ENCODE data around the gene C6. TPM values are rescaled to one million over a fixed set of nuclear protein-coding genes. Genes with fewer than 3 reads are reported as not detected.

C6 gene
- total and polyA plus RNA-seq, 10 of the 15 experiments (the other 5 are each of a cell fraction or from before 2014, with no cell fraction given), result 0.31 TPM; not detected in 9

- TF ChIP-seq, protein P1, sequence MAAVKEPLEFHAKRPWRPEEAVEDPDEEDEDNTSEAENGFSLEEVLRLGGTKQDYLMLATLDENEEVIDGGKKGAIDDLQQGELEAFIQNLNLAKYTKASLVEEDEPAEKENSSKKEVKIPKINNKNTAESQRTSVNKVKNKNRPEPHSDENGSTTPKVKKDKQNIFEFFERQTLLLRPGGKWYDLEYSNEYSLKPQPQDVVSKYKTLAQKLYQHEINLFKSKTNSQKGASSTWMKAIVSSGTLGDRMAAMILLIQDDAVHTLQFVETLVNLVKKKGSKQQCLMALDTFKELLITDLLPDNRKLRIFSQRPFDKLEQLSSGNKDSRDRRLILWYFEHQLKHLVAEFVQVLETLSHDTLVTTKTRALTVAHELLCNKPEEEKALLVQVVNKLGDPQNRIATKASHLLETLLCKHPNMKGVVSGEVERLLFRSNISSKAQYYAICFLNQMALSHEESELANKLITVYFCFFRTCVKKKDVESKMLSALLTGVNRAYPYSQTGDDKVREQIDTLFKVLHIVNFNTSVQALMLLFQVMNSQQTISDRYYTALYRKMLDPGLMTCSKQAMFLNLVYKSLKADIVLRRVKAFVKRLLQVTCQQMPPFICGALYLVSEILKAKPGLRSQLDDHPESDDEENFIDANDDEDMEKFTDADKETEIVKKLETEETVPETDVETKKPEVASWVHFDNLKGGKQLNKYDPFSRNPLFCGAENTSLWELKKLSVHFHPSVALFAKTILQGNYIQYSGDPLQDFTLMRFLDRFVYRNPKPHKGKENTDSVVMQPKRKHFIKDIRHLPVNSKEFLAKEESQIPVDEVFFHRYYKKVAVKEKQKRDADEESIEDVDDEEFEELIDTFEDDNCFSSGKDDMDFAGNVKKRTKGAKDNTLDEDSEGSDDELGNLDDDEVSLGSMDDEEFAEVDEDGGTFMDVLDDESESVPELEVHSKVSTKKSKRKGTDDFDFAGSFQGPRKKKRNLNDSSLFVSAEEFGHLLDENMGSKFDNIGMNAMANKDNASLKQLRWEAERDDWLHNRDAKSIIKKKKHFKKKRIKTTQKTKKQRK (IDR thresholded peaks at IDR 0.05; ENCODE audit: low read depth, low read length), result no peak
- TF ChIP-seq BCL11A (IDR thresholded peaks at IDR 0.05; ENCODE audit: low read depth, low read length), result no peak
- no peak for TF ChIP-seq CHD4 (IDR thresholded peaks at IDR 0.05)
- no peak for TF ChIP-seq CHD2 (IDR thresholded peaks at IDR 0.05; ENCODE audit: borderline replicate concordance, low read depth, low read length)
- TF ChIP-seq, protein P2, sequence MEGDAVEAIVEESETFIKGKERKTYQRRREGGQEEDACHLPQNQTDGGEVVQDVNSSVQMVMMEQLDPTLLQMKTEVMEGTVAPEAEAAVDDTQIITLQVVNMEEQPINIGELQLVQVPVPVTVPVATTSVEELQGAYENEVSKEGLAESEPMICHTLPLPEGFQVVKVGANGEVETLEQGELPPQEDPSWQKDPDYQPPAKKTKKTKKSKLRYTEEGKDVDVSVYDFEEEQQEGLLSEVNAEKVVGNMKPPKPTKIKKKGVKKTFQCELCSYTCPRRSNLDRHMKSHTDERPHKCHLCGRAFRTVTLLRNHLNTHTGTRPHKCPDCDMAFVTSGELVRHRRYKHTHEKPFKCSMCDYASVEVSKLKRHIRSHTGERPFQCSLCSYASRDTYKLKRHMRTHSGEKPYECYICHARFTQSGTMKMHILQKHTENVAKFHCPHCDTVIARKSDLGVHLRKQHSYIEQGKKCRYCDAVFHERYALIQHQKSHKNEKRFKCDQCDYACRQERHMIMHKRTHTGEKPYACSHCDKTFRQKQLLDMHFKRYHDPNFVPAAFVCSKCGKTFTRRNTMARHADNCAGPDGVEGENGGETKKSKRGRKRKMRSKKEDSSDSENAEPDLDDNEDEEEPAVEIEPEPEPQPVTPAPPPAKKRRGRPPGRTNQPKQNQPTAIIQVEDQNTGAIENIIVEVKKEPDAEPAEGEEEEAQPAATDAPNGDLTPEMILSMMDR (IDR thresholded peaks at IDR 0.05 in 2 of 3, conservative IDR thresholded peaks at IDR 0.05 in 1 of 3; ENCODE audit: control insufficient read depth in 2 of 3, extremely low read depth in 1 of 3, insufficient read depth in 1 of 3, low read depth in 3 of 3, low read length in 3 of 3), result no peak
Measured at GRCh38 chr5:41256400-41256799, 43.1 kb upstream of the C6 start (continued).

DNA sequence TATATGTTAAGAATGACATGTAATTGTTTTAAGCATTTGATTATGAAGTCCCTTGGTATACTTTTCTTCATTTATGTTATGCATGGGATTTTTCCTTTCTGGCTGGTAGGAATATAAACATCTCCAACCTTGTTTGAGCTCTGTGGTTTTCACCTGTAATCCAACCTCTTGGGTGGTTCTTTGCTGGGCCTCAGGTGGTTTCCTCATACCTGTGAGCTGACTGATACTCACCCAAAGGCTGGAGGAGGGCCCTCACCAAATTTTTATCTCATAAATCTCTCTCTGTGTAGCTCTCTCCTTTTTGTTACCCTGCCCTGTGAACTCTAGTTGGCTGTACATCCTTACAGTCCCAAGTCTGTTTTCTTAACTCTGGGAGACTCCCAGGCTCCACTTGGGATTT is 39.8 kb upstream of the C6 start:
- ATAC-seq (no peak), DNase-seq (ENCODE audit: low read depth, low spot score) (no peak), FAIRE-seq (no peak)
- ChIA-PET POLR2A (no interaction called here), RAD21 (ENCODE audit: unreplicated experiment) (no interaction called here), SMC1A (ENCODE audit: uncharacterized antibody, unreplicated experiment) (no interaction called here), CTCF (interaction anchor here (1.1 kb wide), 1 partner anchor 49 kb away, joined by 3 read pairs; no protein-coding TSS in a partner anchor)
- BruUV-seq (replicated peaks), result no TSS peak
- in situ Hi-C loops (cut with MboI) (no loop called here), intact Hi-C loops (cut with micrococcal nuclease; ENCODE audit: unreplicated experiment) (no loop called here)
- H3K27ac ChIP-seq (ENCODE audit: control insufficient read depth, insufficient read depth), result no peak overlapping the region
- TF ChIP-seq JUND (IDR thresholded peaks at IDR 0.05; ENCODE audit: low read depth, low read length) (no peak), GABPA (IDR thresholded peaks at IDR 0.05; ENCODE audit: low read depth) (no peak), RAD51 (IDR thresholded peaks at IDR 0.05) (no peak), EP300 (IDR thresholded peaks at IDR 0.05; ENCODE audit: borderline replicate concordance in 1 of 2, control insufficient read depth in 1 of 2, low read depth in 2 of 2, low read length in 2 of 2) (no peak), RUNX3 (IDR thresholded peaks at IDR 0.05; ENCODE audit: low read length) (no peak), HCFC1 (IDR thresholded peaks at IDR 0.05; ENCODE audit: low read length) (no peak), CEBPB (IDR thresholded peaks at IDR 0.05; ENCODE audit: borderline replicate concordance in 1 of 2, low read depth in 2 of 2, low read length in 2 of 2) (no peak), ZBTB33 (IDR thresholded peaks at IDR 0.05) (no peak)
- TF ChIP-seq, protein P3, sequence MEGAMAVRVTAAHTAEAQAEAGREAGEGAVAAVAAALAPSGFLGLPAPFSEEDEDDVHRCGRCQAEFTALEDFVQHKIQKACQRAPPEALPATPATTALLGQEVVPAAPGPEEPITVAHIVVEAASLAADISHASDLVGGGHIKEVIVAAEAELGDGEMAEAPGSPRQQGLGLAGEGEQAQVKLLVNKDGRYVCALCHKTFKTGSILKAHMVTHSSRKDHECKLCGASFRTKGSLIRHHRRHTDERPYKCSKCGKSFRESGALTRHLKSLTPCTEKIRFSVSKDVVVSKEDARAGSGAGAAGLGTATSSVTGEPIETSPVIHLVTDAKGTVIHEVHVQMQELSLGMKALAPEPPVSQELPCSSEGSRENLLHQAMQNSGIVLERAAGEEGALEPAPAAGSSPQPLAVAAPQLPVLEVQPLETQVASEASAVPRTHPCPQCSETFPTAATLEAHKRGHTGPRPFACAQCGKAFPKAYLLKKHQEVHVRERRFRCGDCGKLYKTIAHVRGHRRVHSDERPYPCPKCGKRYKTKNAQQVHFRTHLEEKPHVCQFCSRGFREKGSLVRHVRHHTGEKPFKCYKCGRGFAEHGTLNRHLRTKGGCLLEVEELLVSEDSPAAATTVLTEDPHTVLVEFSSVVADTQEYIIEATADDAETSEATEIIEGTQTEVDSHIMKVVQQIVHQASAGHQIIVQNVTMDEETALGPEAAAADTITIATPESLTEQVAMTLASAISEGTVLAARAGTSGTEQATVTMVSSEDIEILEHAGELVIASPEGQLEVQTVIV (IDR thresholded peaks at IDR 0.05; ENCODE audit: borderline replicate concordance, partially characterized antibody), result no peak
- no peaks in the 10 kb centered on the region for H3K36me3 ChIP-seq (ENCODE audit: control insufficient read depth in 2 of 2, insufficient read depth in 2 of 2, low read length in 1 of 2)
- no peaks in the 10 kb centered on the region for H4K20me1 ChIP-seq (ENCODE audit: control insufficient read depth, insufficient read depth)
- no peaks in the 10 kb centered on the region for H3K4me1 ChIP-seq (ENCODE audit: control insufficient read depth, insufficient read depth, low read length)
- H3K4me3 ChIP-seq, result no peak overlapping the region
- no peak overlapping the region for H2AFZ ChIP-seq (ENCODE audit: control insufficient read depth, low read depth, low read length)
- H3K79me2 ChIP-seq (ENCODE audit: control insufficient read depth, insufficient read depth, low read length), result no peaks in the 10 kb centered on the region
- no peaks in the 10 kb centered on the region for H3K9me3 ChIP-seq (replicated peaks; ENCODE audit: control insufficient read depth, insufficient read depth, low read length)
- H3K27me3 ChIP-seq (replicated peaks in 1 of 2; ENCODE audit: control insufficient read depth in 2 of 2, insufficient read depth in 2 of 2, low read length in 1 of 2), result no peaks in the 10 kb centered on the region
- H3K9ac ChIP-seq (ENCODE audit: control insufficient read depth, insufficient read depth, low read length), result no peak overlapping the region
- no peak overlapping the region for H3K4me2 ChIP-seq (ENCODE audit: control insufficient read depth, insufficient read depth)
